Measurements from ENCODE around the gene LGALS3BP. TPM values are rescaled to one million over a fixed set of nuclear protein-coding genes. Genes with fewer than 3 reads are reported as not detected.
A peak's percentile ranks its signal among the peaks of the same experiment; 100 is the strongest.

Gene LGALS3BP
- total and polyA plus RNA-seq, 7 donors: 92.5 to 415 (median 180) TPM

DNA sequence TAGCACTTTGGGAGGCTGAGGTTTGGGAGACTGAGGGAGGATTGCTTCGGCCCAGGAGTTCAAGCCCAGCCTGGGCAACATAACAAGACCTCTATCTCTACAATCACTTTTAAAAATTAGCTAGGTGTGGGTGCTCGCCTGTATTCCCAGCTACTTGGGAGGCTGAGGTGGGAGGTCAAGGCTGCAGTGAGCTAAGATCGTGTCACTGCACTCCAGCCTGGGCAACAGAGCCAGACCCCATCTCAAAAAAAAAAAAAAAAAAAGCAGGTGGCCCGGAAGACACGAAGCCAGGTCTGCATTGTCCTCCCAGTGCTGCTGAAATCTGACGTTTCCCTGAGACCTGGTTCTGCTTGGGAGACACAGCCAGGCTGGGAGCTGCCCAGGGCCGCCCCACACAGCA, 35.7 kb downstream of the LGALS3BP start:
- H3K4me3 ChIP-seq: no peak overlapping the region
- intact Hi-C loops (cut with DNase I): no loop called here
- no peaks in the 10 kb centered on the region for H3K36me3 ChIP-seq
- H3K9me3 ChIP-seq: no peaks in the 10 kb centered on the region
- H3K27ac ChIP-seq: no peak overlapping the region
- no peak for DNase-seq
- no peaks in the 10 kb centered on the region for H3K4me1 ChIP-seq
- no peaks in the 10 kb centered on the region for H3K27me3 ChIP-seq
- TF ChIP-seq POLR2AphosphoS5 (IDR thresholded peaks at IDR 0.05): no peak
- TF ChIP-seq, protein P1, sequence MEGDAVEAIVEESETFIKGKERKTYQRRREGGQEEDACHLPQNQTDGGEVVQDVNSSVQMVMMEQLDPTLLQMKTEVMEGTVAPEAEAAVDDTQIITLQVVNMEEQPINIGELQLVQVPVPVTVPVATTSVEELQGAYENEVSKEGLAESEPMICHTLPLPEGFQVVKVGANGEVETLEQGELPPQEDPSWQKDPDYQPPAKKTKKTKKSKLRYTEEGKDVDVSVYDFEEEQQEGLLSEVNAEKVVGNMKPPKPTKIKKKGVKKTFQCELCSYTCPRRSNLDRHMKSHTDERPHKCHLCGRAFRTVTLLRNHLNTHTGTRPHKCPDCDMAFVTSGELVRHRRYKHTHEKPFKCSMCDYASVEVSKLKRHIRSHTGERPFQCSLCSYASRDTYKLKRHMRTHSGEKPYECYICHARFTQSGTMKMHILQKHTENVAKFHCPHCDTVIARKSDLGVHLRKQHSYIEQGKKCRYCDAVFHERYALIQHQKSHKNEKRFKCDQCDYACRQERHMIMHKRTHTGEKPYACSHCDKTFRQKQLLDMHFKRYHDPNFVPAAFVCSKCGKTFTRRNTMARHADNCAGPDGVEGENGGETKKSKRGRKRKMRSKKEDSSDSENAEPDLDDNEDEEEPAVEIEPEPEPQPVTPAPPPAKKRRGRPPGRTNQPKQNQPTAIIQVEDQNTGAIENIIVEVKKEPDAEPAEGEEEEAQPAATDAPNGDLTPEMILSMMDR (IDR thresholded peaks at IDR 0.05): no peak
- WGBS, 2 donors: 88 to 93% methylated on average over 7 of the region's 7 CpGs

DNA sequence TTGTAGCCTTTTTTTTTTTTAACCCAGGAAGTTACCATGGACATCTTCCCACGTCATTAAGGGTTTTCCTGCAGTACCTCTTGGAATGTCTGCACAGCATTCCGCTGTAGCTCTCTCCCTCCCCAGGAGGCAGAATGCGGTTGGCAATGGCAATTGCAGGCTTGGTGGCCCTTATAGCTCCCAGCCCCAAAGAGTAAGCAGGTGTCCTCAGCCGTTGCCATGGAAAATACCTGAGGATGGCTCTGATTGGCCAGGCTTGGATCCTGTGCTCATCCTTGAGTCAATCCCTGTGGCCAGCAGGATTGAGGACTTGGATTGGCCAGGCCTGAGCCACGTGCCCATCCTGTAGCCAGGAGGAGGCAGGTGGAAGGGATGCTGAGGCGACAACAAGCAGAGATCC, 39.0 kb downstream of the LGALS3BP start:
- no peaks in the 10 kb centered on the region for H3K9me3 ChIP-seq

DNA sequence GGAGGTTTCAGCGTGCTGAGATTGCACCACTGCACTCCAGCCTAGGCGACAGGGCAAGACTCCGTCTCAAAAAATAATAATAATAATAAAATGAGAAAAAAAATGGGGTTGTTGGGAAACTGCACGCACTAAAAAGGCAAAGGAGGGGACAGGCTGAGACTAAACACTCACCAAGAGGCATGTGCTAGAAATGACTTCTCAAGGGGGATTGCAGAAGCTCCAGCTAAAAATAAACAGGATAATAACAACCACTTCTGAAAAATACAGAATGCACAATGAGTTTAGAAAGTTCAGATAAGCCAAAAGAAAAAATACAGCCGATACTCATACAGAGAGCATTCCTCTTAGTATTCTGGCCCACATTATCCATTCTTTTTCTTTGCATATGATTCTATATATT, 39.5 kb downstream of the LGALS3BP start:
- no peak for TF ChIP-seq EP300 (IDR thresholded peaks at IDR 0.05)
- TF ChIP-seq POLR2A (IDR thresholded peaks at IDR 0.05): no peak
- TF ChIP-seq POLR2AphosphoS5 (IDR thresholded peaks at IDR 0.05): no peak
- TF ChIP-seq, protein P1 (IDR thresholded peaks at IDR 0.05): no peak
- intact Hi-C loops (cut with DNase I): no loop called here
- 74 to 93% methylated on average over 5 of the region's 5 CpGs for WGBS, 2 donors
- Histone ChIP-seq H3K4me1 (peaks cover 0 to 17% (median 13%) of the 10 kb centered on the region in 4 donors), H3K4me3 (no peak overlapping the region), H3K36me3 (no peaks in the 10 kb centered on the region), H3K9me3 (no peaks in the 10 kb centered on the region), H3K27ac (no peak overlapping the region), H3K27me3 (no peaks in the 10 kb centered on the region)
- no peak for DNase-seq

More for the DNA sequence above, 39.0 kb downstream of the LGALS3BP start:
- intact Hi-C loops (cut with DNase I): no loop called here
- Histone ChIP-seq H3K27me3 (no peaks in the 10 kb centered on the region), H3K4me1 (peaks cover 0 to 12% (median 9%) of the 10 kb centered on the region in 4 donors), H3K4me3 (no peak overlapping the region), H3K27ac (no peak overlapping the region), H3K36me3 (no peaks in the 10 kb centered on the region)
- no peak for DNase-seq
- WGBS, 2 donors: 75 to 79% methylated on average over 6 of the region's 6 CpGs
- TF ChIP-seq POLR2A (IDR thresholded peaks at IDR 0.05) (no peak), POLR2AphosphoS5 (IDR thresholded peaks at IDR 0.05) (no peak), EP300 (IDR thresholded peaks at IDR 0.05) (no peak)
- TF ChIP-seq, protein P1 (IDR thresholded peaks at IDR 0.05): no peak

DNA sequence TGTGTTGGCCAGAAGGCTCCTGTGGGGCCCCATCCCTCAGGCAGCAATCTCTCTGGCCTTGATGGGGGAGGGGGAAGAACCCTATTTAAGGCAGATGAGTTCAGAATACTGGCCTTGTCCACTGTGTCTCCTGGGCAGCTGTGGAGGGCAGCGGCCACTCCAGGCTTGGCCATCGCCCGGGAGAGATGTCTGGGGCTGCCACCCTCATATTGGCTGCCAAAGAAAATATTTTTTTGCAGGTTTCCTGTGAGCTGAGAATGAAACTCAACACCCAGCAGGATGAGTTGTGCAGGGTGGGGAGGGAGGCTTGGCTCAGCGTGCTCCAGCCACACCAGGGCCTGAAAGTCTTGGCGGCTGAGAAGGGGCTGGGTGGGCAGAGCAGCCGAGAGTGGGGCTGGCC, 40.1 kb downstream of the LGALS3BP start:
- intact Hi-C loops (cut with DNase I): loop anchor here (5.0 kb wide), 1 partner anchor 33 kb away; no protein-coding TSS in a partner anchor
- no peak overlapping the region for H3K27ac ChIP-seq
- no peak for TF ChIP-seq POLR2AphosphoS5 (IDR thresholded peaks at IDR 0.05)
- TF ChIP-seq POLR2A (IDR thresholded peaks at IDR 0.05): no peak
- TF ChIP-seq, protein P1 (IDR thresholded peaks at IDR 0.05): no peak
- TF ChIP-seq EP300 (IDR thresholded peaks at IDR 0.05): no peak
- WGBS, 2 donors: 84 to 85% methylated on average over 6 of the region's 6 CpGs
- H3K9me3 ChIP-seq: no peaks in the 10 kb centered on the region
- no peaks in the 10 kb centered on the region for H3K36me3 ChIP-seq
- no peaks in the 10 kb centered on the region for H3K27me3 ChIP-seq
- peak; percentile 64 for DNase-seq
- no peak overlapping the region for H3K4me3 ChIP-seq
- peaks cover 0 to 23% (median 20%) of the 10 kb centered on the region in 4 donors for H3K4me1 ChIP-seq

DNA sequence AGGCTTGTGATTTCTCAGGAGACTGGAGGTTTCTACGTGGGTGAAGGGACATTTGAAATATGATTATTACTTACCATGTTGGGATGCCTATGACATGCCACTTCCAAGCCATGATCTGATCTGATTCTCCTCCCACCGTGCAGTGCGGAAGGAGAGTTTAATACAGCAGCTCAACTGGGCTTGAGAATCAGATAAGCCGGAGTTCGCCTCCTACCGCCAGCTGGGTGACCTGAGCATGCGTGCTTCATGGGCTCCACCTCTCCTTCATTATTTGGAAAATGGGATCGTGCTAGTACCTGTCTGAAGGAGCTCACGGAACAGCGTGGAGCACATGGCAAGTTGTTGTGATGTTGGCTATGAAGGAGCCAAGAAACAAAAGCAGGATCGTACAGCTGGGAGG, 42.2 kb downstream of the LGALS3BP start:
- TF ChIP-seq POLR2A (IDR thresholded peaks at IDR 0.05): no peak
- TF ChIP-seq, protein P1 (IDR thresholded peaks at IDR 0.05): no peak
- H3K27ac ChIP-seq: no peak overlapping the region
- 84 to 86% methylated on average over 11 of the region's 11 CpGs for WGBS, 2 donors
- H3K36me3 ChIP-seq: no peaks in the 10 kb centered on the region
- peak; percentile 58 for DNase-seq
- H3K4me1 ChIP-seq: peaks cover 0 to 37% (median 35%) of the 10 kb centered on the region in 4 donors
- no peak overlapping the region for H3K4me3 ChIP-seq
- H3K9me3 ChIP-seq: no peaks in the 10 kb centered on the region
- H3K27me3 ChIP-seq: no peaks in the 10 kb centered on the region
- intact Hi-C loops (cut with DNase I): loop anchor here (5.0 kb wide), 1 partner anchor 35 kb away; no protein-coding TSS in a partner anchor

Measured in sigmoid colon (tissue), 7 donors.